HG03097 (cell line): ENCODE results near the gene DOCK9.

Source experiments
- ATAC-seq: cut with Tn5 transposase; IDR thresholded peaks from one replicate; pipeline ENCODE4 v1.9.1; 2021; ENCODE audit not compliant: unreplicated experiment, low FRiP score

Gene DOCK9

DNA sequence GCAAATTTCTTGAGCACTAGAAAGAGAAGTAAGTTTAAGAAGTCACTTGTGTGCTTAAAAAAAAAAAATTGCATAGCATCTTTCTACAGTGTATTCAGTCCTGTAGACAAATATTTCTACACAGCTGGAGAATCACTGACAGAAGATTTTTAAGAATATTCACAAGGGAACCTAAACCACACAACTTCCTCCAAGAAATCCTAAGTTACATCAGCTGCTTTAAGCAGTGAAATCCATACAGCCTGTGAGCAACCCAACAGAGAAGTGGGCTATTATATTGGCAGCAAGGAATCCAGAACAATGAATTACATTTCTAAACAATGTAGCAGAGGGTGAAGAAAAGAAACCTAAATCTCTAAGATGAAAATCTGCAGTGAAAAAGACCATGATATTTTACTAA is 1.5 kb downstream of the DOCK9 start:
- no peak for ATAC-seq

DNA sequence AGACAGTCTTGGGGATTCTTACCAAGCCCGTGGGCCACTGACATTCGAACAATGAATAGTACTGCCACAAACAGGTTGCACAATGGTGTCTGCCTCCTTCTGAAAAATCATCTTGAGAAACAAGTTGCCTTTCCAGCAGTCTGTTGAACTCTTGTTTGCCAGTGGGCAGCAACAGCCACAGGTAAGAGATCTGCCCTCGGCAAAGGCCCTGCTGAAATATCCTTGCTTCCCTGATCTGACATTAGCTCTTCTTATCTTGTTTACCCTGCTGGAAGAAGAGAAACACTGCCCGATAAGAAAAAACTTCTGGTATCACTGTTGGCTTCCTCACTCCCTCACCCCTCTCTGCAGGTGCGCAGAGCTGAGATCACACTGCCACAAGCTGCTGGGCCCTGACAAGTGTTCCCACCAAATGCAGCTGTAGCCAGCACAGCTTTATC is 2.0 kb downstream of the DOCK9 start:
- ATAC-seq, result no peak

DNA sequence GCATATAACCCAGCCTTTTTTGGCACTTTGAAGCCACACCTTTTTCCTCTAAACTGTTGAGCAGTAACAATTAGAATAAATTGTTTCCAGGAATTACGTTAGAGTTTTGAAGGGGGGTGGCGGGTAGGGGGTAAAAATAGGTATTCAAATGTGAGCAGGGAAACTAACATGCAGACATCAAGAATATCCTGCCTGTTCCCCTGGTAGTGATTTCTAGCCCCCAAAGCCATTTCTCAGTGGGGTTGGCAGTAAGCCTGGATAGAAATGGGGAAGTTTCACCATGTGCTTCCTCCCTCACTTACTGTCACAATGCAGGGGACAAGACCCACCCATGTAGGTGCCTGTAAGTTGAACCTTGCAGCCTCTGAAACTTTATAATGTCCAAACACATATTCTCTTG is 3.8 kb downstream of the DOCK9 start:
- ATAC-seq, result no peak

DNA sequence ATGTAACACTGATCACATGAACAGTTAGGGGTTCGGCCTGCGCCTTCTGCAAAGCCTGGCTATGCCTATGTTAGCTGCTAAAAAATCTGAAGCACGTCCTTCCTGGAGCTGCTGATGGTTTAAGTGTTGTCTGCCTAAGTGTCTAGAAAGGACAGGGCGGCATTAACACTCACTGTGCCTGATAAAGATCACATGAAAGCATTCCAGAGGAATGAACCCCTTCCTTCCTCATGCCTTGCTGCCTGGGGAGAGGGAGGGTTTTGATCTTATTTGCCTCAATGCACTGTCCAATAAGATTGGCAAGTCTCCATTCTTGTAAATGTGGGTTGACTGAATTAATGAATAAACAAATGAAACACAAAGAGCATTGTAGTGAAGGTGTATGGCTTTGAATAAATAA is 5.2 kb downstream of the DOCK9 start:
- ATAC-seq, result no peak

DNA sequence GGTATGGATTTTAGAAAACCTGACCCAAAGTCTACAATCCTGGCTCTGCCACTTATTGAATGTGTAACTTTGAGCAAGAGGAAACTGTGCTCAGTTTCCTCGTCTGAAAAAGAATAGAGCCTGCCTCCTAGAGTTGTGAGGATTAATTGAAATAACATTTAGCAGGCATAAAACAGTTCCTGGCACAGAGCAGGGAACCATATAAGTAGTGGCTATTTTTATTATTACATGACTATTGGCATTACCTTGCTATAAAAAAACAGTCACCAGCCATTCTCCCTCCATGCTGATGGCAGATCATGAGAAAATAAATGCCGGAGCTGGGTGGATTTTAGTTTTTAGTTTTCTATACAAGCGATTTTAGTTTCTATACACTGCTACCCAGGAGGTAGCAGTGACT is 5.8 kb downstream of the DOCK9 start:
- ATAC-seq, result no peak

- no peak for ATAC-seq
These were observed 7.5 kb downstream of the DOCK9 start for GRCh38 chr13:98970330-98970729.

- no peak for ATAC-seq
These were observed 10.4 kb downstream of the DOCK9 start for GRCh38 chr13:98967491-98967890.

DNA sequence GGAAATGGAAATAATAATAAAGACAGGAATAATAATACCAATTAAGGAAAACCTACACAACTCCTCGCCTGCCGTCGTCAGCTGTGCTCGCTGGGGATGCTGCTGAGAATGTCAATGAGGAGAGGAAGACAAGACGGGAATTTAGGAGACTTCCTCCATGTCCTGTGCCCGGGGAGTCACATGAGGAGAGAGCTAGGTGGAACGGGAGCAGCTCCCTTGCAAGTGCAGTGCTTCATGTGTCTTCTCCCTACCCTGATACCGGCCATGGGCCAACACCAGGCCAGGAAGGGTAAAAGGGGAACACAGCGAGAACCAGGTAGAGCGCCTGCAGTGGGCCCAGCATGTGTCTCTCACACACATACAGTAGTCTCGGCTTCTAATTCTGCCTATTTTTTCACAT is 11.8 kb downstream of the DOCK9 start:
- ATAC-seq, result no peak

DNA sequence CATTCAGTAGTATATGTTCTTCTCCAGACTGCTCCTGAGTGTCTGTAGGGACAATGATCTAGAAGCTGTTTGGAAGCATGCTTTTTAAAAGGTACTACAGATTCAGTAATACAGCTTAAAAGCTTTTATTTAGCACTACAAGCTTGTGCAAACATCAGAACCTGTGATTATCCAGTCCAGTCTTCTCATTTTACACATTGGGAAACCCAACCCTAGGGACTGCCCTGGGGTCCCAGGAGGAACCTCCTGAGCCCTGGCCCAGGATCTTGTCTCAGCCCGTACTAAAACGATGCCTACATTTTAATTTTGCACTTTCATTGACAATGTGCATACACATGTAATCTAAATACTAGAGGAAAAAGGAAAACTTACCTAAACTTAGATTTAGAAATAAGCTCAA is 12.5 kb downstream of the DOCK9 start:
- no peak for ATAC-seq

DNA sequence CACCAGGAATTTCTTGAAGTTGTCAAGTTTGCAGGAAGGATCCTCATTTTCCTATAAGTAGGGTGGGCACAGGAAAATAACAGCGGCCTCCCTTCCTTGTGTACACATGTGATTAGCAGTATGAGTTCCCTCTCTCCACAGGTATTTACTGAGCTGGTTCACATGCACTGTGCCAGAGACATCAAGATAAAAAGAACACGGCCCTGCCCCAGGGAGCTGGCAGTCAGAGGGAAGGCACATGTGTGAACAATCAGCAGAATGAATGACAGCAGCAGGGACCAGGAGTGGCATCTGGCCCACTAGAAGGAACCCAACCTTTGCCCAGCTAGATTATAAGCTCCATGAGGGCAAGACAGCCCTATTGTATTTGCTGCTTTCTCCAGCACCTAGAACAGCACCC is 13.9 kb downstream of the DOCK9 start:
- no peak for ATAC-seq

DNA sequence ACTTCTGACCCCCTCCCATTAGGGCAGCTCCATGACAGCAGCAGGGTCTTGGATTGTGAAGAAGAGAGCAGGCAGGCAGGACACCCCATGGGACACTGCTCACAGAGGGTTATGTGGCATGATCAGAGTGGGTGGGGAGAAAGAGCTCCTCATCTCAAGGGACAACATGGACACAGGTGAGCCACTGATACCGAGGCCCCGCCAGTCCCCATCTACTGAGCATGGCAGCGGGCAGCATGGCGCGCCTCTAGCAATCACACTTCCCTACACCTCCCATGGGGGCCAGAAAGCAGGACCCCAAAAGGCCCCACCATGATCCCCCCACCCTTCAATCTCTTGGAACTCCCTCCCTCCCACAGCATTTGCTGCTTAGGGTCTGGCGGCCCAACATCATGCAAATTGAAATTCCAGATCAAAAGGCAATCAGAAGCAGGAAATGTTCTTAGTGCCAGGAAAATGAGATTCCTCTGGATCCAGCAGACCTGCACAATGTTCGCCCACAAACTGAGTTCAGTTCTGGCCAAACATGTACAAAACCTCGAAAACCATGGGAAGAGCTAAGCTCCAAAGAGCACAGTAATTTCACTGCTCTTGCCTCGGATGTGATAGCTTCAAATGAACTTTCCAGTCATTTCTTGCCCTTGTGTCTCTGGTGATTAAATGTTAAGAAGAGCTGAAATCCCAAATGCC is 14.8 kb downstream of the DOCK9 start:
- no peak for ATAC-seq

DNA sequence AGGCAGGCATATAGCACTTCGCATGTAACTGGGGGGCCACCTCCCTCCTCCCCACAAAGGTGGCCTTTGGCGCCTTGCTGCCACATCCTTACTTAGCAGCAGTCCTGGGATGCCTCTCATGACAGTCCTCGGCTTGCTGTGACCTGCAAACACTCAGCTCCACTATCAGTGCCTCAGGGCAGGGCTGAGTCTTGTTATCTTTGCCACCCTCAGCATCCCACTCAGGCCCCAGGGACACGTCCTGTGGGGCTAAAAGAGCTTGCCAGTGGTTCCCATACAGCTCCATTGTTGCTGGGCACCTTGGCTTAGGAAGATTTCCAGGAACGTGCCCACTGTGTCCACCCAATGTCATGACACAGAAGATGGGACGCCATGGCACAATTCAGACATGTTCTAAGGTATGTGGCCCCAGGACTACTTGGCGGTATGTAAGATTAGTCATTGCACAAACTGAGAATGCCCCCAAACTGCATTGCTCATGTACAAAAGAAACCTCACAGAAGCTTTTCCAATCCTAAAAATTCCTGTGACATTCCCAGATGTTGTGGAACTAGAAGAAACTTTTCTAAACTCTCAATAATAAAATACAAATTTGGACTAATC is 16.3 kb downstream of the DOCK9 start:
- ATAC-seq, result no peak

GRCh38 chr13:98960606-98961502 is 17.0 kb downstream of the DOCK9 start:
- no peak for ATAC-seq

GRCh38 chr13:98959786-98960605 is 17.9 kb downstream of the DOCK9 start:
- ATAC-seq, result no peak

DNA sequence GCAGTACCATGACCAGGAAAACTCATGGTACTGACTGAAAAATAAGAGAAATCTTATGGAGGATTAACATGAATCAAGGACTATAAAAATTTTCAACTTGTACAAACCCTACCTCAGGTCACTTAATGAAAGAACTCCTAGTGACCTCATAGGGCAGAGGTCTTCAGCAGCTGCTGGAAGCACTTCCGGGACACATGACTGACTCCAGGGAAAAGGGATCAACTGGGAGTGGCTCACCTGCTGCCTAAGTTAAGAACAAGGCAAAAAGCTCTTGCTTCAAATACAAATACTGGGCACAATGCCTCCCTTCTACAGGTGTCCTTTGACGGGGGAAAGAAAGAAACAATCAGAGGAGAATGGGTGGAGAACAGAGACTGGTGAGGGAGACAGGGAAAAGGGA is 18.6 kb downstream of the DOCK9 start:
- no peak for ATAC-seq

GRCh38 chr13:98958443-98958794 is 19.4 kb downstream of the DOCK9 start:
- no peak for ATAC-seq

DNA sequence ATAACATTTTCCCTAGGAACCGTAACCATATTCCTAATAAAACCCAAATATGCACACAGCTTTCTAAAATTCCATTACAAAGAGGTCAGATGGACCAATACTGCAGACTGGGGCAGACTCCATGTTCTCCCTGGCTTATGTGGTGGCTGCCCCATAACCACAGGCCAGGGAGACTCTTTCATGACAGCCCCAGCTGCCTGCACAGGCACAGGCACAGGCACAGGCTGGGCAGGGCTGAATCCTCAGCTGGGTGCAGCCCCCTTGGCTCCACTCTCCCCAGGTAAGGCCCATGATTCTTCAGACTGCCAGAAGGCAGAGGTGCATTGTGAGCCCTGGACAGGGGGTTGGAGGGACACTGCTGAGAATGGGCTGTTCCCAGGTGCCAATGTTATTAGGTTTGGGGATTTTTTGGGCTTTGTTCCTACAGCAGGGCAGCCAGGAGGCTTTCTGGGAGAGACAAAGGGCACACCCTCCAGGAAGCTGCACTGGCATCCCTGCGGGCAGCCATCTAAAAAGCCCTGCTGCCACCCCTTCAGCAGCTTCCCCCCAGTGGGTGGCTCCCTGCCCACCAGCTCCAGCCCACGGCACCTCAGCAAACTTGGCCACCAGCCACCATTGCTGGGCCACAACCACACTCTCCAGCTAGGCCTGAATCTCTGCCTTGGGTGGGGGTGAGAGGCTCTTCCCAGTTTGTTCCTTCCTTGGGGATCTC is 20.0 kb downstream of the DOCK9 start:
- no peak for ATAC-seq

GRCh38 chr13:98955336-98955735 is 22.5 kb downstream of the DOCK9 start:
- no peak for ATAC-seq

GRCh38 chr13:98954313-98954712 is 23.6 kb downstream of the DOCK9 start:
- ATAC-seq, result no peak

GRCh38 chr13:98951266-98951665 is 26.6 kb downstream of the DOCK9 start:
- ATAC-seq, result no peak
